NCI-H2227 treated with DMSO at 0.1 percent for 48 hours (cell line): Measurements from ENCODE around the gene EEF1A2.
"Not testable (repeated sequence)": the region's sequence is repeated elsewhere in the genome, so short reads cannot be mapped to it uniquely, and the experiment has no call there.

Experiments
- DNase-seq: peaks from one replicate; lab custom pipeline; 2025; lab: John Stamatoyannopoulos, UW

Gene EEF1A2

DNA sequence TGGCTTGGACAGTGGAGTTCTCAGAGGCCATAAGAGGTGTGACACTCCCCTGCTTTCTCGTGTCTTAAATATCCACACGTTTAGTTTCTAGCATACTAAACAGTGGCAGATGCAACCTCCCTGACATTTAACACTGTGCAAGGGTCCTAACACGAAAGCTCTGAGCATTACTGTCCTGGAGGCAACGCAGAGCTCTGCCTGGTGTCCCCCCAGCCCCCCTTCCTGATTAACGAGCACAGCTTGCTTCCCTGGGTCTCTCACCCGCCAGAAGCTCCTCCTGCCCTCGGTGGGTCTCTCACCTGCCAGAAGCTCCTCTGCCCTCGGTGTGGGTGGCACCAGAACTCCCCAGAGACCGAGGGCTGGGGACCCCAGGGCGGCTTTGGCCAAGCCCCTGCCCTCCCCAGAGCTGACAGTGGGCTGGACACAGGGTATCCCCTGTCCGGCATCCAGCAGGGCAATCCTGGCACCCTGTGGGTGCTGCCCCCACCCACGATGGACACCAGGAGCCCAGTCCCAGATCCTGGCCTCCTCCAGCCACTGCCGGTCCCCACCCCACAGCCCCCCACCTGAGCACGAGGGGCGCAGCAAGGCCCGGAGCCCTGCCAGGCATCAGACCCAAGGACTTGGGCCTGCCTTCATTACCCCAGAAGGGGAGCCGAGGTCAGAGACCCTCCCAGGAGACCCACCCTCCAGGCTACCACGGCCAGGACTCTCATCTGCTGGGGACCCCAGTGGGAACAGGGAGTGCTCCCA lies 14.1 kb downstream of the EEF1A2 start:
- DNase-seq, result no peak

DNA sequence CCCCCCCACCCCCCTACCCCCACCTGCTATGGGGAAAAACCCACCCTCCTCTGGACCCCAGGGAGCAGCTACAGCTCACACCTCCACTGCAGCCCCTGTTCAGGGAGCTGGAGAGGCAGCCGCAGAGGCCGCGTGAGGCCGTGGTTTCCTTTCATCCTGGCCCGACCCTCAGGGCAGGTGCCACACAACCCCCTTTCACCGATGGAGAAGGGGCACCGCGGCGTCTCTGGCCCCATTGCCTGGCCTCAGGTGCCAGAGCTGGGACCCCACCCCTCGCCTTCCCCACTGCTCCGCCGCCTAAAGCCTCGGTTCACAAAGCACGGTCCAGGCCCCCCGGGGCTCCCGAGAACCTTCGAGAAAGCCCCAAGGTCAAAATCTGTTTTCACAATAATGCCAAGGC lies 14.6 kb downstream of the EEF1A2 start:
- DNase-seq, result no peak

DNA sequence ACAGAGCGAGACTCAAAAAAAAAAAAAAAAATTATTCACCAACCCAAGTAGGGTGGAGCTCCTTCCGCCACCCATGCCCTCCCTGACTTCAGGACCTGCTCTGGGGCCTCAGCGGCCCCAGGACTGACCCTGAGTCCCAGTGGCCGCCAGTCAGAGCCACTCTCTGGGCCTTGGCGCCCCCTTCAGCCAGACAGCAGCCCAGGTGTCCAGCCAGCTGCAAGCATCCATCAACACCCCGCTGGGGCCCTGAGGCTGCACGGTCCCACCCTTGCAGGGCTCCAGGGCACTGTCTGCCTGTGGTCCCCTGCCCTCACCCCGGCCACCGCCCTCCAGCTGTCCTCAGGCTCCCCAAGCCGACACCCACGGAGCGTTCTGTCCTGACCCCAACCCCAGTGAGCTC lies 15.0 kb downstream of the EEF1A2 start:
- no peak for DNase-seq

DNA sequence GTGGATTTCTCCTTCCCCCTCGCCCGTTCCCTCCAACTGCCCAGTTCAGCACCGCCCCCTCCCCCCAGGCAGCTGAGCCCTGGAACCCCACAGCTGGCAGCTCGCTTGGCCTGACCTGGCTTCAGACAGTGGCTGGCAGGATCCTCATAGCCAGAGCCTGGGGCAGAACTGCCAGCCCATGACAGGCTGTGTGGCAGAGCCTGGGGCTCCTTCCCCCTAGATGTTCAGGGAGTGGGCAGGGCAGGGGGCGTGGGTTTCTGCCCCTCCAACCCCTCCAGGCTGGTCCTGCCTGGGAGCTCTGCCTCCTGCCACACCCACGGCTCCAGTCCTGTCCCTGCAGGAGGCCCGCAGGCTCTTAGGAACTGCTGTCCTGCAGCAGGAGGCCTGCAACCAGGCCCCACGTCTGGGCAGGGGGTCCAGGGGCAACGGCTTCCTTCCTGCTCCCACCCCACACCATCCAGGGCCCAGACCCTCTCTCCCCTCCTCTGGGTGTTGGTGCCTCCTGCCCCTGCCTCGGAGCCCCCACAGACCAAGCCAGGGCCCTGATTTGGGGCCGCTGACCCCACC lies 16.8 kb downstream of the EEF1A2 start:
- DNase-seq, result no peak

DNA sequence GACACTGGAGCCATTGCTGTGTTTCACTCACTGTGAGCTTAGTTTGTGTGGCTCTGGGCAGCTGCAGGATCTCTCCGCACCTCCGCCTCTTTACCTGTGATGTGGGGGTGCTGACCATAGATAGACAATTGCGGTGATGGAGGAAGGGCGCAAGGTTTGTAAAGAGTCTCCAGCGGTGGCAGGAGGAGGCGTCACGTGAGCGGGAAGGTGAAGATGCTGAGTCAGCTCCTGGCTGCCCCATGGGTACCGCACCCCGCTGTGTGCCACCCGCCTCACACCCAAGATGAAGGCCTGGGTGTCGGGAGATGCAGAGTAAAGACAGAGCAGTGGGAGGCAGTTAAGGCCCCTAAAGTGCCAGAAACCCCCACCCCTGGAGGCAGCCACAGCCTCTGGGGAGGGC lies 17.4 kb downstream of the EEF1A2 start:
- DNase-seq, result no peak

DNA sequence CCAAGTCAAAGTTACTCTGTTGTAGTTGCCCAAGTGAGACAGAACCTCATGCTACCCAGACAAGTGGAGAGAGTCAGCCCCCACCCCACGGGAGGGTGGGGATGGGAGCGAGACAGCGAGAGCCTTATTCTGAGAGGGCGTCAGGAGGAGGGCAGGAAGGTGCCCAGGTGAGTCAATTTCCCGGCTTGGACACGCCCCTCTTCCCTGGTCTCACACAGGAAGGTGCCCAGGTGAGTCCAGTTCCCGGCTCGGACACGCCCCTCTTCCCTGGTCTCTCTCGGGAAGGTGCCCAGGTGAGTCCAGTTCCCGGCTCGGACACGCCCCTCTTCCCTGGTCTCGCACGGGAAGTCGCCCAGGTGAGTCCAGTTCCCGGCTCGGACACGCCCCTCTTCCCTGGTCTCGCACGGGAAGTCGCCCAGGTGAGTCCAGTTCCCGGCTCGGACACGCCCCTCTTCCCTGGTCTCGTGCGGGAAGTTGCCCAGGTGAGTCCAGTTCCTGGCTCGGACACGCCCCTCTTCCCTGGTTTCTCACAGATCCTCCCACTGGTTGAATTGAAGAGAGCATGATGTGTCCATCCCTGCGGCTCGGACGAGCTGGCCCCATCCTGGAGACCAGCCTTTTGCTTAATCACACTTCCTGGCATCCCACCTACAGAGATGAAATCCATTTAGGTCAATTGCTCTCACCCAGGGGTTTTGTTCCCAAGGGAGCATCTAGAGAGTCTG lies 19.0 kb downstream of the EEF1A2 start:
- not testable (repeated sequence) for DNase-seq

DNA sequence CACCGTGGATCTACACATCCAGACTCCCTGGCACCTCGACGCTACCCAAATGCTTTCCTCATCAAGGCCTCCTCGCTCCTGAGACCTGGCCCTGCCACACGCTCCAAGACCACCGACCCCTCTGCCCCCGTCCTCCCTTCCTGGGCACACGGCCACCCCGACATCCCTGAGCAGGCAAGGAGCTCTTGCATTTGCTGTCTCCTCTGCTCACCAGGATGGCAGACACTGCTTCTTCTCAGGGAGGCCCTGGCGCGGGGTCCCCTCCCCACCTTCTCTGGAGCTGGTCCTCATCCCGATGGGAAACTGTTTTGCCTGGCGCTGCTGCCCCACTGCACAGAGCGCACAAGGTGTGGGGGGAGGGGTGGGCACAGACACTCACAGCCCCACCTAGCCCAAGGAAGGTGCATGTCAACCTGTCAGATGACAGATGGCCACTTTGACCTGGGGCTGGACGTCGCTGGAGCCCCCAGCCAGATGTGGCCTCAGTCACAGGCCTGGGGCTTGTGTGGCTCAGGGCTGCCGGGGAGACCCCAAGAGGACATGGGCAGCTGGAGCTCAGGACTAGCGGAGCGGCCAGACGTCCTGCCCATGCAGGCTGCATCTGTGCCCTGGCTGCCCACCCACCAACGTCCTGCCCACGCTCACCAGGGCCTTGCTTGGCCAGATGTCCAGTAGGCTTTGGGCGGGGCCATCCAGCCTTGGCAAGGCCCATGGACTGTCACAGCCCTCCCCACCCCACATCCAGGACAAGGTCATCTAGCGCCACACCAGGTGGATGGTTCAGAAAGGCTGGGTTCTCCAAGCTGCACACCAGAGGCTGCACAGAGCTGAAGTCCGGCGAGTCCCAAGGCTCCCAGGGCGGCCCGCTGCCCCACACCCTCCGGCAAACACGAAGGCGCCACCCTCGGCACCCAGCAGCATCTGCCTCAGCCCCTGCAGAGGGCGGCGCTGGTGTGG lies 20.3 kb downstream of the EEF1A2 start:
- DNase-seq, result no peak

DNA sequence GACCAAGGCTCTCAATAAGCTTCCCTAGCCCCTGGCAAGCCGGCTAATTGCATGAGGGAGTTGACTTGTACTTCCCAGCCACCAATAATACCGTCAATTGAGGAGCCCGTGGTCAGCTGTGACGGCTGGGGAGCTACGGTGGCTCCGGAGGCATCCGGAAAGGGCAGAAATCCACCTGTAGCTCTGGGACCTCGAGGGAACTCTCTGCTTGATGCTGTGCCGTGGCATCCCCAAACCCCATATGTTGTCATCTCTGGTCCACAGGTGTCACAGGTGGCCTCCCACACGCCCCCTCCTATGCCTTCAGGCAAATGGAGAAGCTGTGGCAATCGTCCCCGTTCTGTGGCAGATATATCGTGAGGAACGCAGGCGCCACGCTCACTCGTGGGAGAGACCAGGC lies 20.9 kb downstream of the EEF1A2 start:
- DNase-seq, result no peak

DNA sequence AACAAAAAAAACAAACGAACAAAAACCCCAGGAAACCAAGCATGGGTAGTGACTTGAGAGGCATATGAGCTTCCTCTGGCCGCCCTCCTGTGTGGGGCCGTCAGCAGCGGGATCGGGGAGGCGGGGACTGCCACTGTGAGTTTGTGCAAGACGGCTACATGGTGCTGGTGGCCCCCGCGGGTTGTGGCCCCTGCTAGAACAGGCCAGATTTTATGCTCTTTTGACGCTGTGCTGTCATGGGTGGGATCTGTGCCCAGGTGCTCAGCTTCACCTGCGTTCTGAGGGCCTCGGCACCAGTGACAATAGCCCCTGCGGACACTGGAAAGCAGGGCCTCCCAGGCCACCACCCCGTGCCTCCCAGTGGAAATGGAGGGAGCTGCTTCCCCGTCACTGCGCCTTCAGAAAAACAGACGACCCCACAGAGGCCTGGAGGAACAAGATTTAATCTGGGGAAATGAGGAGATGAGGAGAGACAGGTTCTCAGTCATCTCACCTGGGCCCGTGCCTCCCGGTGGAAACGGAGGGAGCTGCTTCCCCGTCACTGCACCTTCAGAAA lies 21.7 kb downstream of the EEF1A2 start:
- DNase-seq, result no peak

DNA sequence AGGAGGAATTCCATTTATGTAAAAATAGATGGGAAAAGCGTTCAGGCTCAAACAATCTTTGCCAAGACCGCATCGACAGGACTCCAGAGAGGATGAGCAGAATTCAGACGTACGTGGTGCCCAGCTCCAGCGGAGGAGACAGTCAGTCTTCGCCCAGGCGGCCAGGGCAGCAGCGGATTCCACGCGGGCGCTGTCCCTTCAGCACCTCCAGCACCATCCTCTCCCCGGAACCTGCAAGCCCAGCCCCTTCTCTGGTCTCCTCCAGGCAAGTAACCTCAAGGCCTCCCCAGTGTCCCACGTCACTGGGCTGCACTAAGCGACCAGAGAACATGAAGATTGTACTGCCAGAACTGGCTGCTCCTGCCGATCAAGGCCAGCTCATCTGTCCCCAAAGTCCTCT lies 23.7 kb downstream of the EEF1A2 start:
- no peak for DNase-seq

DNA sequence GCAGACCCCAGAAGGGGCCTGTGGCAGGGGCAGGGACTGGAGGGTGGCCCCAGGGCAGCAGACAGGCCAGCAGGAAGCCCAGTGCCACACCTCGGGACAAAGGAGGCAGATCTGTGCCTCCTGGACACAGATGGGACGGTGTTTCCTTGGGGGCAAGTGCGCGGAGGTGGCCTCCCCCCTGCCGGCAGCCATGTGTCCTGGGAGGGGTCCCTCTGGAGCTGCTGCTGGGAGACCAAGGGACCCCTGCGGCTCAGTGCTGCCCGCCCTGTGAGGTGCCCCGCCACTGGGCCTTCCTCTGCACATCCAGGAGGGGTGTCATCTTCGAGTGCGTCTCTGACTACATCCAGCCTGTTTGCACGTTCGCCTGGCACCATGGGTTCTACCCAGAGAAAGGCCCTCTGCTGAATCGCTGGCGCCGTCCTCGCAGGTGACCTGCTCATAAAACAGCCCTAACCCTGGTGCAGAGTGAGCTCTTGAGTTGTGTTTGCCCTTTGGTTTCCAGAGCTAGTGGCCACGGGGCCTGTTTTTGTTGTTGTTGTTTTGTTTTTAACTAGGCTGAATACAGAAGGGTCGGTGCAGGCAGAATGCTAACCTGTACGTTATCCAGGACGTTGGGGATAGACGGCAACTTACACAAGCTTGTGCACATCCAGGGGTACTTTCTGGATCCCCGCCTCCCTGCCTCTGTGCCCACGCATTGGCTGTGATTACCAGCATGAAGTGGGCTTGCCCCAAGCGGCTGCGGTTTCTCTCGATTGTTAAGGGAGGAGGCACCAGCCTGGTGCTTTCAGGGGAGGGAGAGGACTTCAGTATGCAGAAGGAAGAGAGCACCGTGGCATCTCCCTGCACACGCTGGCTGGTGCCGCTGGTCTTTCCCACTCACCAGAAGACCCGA lies 25.1 kb downstream of the EEF1A2 start:
- DNase-seq, result peak; percentile 33

DNA sequence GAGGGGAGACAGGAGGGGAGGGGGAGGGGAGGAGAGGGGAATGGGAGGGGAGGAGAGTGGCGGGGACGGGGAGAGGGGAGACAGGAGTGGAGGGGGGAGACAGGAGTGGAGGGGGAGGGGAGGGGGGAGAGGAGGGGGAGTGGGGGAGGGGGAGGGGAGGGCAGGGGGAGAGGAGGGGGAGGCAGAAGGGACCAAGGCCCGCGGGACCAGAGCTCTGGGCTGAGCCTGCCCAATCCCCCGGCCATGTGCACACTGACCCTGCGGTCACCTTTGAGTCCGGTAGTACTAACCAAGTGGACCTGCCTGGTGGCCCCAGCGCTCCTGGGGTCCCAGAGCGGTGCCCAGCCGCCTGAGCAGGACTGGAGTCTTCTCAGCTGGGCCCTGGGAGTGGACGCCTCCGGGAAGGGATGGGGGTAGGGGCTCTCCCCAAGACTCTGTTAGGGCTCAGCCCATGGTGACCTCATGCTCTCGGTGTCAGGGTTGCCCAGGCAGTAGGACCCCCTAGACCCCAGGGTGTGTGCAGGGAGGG lies 26.0 kb downstream of the EEF1A2 start:
- DNase-seq, result no peak

DNA sequence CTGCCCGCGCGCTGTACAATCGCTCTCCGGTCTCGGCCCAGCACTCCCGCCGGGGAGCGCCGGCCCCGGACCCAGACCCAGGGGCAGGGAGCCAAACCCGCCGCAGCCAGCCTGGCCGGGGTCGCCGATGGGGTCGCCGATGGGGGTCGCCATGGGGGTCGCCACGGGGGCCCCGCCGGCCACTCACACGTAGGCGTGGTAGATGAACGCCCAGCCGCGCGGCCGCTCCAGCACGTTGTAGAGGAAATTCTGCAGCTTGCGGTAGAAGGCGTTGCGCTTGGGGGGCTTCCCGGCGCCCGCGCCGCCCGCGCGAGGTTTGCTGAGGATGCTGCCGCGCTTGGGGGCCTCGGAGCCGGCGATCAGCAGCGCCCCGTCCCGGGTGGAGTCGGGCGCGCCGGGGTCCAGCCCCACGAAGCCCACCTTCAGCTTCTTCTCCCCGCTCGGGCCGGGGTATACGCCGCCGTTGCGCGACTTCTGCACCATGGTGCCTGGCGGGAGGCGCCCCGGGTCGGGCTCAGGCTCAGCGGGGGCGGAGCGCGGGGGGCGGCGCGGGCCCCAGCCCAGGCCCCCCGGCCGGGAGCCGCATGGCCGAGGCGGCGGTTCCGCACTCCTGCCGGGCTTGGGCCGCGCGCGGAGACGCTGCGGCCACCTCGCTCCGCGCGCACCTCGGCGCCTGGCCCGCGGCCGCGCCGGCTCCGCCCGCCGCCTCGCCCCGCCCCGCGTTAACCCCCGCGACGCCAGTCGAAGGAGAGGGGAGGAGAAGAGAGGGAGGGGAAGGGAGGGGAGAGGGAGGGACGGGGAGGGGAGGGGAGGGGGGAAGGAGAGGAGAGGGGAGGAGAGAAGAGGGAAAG lies 26.7 kb downstream of the EEF1A2 start, which contains the start of gene KCNQ2:
Gene KCNQ2, minus strand, starts transcription at position 675 of the 851 bp plus-strand sequence. Its CDS starts 192 bp downstream, at position 483.
- DNase-seq, result peak; percentile 21

DNA sequence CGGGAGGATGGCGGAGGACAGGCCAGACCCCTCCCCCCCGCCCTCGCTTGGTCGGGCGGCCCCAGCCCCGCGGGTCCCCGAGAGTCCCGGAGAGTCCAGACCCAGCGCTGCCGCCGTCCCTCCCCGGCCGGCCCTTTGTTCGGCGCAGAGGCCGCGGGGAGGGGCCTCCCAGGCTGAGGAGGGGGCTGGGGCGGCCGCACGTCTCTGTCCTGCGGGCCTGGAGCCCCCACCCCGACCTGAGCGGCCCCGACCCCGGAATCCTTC lies 27.2 kb downstream of the EEF1A2 start:
- DNase-seq, result no peak

DNA sequence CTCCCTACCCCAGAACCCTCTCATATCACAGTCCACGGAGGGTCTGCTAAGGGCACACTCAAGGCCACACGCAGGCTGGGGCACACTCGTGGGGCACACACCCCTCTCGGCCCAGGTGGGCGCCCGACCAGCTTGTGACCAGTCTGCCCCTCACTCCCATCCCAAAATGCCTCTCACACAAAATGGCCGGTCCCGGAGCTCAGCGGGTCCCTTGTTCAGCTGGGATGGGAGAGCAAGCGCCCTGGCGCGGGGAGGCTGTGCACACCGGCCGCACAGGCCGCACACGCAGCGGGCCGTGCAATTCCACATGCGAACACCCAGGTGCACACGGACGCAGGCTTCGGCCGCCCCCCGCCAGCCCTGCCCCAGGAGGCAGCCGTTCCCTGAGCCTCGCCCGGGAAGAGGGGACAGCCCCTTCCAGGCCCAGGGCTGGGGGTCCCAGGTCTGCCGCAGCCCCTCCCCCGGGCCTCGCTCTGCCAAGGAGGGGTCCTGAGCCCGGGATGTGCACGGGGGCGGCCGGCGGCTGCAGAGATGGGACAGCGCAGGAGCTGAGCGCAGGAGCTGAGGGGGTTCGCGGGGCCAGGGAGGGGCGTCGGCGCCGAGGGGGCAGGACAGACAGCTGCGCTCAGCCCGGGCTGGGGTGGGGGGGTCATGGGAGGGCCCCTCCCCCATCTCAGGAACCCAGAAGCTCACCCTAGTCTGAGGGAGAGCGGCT lies 27.7 kb downstream of the EEF1A2 start:
- DNase-seq, result no peak

DNA sequence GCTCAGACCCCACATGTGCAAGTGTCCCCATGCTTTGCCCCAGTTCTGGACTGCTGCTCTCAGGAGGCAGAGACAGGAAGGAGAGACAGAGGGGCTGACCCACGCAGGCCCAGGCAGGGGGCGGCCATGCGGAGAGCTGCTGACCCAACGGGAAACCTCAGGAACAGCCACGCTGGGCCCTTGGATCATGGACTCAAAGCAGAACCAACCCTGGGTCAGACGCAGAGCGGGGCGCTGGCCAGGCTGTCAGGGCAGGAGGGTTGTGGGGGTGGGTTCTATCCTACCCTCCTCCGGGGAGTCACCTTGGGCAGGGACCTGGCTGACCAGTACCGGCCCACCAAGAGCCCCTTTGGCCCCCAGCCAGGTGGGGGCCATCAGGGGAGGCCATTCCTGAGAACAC lies 28.5 kb downstream of the EEF1A2 start:
- DNase-seq, result no peak

DNA sequence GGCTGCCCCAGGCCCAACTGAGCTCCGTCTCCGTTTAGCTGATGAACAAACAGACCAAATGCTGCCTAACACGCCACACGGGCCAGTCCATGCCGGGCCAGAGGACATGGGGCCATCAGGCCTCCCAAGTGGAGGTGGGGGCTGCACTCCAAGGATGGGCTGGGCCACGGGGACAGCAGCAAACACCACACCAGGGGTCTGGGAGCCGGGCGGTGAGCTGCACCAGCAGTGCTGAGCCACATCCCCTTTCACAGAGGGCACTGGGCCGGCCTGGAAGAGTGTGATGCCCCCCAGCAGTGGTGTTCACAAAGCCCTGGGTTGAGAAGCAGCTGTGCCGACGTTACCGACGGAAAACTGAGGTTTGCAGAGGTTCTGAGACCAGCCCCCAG lies 29.2 kb downstream of the EEF1A2 start:
- DNase-seq, result no peak

DNA sequence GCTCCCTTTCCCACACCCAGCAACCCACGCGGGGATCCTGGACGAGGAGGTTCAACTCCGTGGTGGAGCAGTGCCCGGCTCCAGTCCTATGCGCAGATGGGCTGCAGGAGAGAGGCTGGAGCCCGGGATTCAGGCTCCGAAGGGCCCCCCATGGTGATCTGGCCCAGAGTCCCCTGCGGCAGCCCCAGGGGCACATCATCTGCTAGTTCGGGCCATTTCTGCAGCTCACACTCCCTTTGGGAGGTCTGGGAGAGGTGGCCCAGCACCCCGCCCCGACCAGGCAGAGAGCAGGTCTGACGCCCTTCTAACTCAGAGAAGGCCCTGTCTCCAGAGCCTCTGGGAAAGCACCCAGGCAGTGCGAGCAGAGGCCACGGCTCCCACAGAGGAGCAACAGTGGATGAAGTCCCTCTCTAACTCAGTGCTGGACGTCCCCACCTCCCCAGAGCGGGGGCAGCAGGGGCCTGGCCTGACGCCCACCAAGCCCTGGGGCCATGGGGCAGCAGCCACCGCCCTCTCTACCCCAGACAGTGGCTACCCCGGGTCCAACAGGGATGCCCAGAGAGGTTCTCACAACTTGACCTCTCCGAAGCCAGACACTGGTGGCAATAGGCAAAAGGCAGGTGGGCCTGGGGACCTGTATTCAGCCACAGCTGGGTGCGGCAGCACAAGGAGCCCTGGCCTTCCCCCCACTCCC lies 29.7 kb downstream of the EEF1A2 start:
- no peak for DNase-seq

DNA sequence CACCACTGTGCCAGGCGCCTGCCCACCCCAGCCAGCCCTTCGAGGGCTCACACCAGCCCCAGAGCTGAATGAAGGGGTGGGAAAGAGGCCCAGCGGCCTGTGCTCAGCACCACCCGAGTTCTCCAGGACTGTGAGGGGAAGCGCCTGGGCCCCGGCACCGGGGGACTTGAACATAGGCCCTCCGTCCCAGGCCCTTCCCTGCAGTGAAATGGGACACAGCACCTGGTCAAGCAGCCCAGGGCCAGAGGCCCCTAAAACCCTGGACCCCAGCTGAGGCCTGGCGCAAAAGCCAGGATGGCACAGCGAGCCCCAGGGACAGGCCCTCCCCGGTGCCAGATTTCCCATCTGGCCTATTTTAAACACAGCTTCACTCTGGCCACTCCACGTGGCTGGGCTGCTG lies 30.5 kb downstream of the EEF1A2 start:
- DNase-seq, result no peak
